ENCODE results near the gene POC1B. TPM values are rescaled to one million over a fixed set of nuclear protein-coding genes. Genes with fewer than 3 reads are reported as not detected.

Gene POC1B
- total RNA-seq, 1 donor from 2014 or later: 18.4 TPM

DNA sequence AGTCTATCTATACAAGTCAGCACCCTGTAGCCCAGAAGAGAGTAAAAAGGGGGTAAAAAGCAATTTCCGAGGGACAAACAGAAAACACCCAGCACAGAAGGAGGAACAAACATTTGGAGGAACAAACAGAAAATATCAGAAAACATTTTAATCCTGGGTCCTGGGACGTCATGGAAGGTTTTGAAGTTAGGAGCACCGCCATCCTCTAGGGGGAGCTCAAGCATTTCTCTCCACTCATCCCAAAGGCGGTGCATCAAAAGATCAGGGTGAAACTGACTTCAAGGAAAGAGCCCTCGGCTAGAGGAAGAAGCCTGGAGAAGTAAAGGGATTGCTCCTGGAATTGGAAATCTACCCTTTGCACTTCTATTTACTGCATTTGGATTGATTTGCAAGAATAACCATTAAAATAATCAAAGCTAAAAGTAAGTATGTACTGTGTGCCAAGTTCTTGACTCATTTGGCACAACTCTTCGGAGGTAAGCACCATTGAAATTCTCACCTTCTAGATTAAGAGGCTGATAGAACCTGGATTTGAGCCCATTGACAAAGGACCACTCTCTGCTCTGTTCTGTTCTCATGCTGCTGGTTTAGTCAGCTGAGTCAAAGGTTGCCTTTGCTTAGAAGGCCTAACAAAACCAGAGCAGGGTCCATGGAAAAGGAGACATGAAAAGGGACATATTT is 17.2 kb upstream of the POC1B start:
- Histone ChIP-seq H3K36me3 (ENCODE audit: control insufficient read depth, insufficient read depth, low read length) (no peaks in the 10 kb centered on the region), H3K4me3 (ENCODE audit: low read depth, low read length) (no peak overlapping the region), H3K27me3 (ENCODE audit: control insufficient read depth, insufficient read depth, low read length) (no peaks in the 10 kb centered on the region)
- TF ChIP-seq, protein P1, sequence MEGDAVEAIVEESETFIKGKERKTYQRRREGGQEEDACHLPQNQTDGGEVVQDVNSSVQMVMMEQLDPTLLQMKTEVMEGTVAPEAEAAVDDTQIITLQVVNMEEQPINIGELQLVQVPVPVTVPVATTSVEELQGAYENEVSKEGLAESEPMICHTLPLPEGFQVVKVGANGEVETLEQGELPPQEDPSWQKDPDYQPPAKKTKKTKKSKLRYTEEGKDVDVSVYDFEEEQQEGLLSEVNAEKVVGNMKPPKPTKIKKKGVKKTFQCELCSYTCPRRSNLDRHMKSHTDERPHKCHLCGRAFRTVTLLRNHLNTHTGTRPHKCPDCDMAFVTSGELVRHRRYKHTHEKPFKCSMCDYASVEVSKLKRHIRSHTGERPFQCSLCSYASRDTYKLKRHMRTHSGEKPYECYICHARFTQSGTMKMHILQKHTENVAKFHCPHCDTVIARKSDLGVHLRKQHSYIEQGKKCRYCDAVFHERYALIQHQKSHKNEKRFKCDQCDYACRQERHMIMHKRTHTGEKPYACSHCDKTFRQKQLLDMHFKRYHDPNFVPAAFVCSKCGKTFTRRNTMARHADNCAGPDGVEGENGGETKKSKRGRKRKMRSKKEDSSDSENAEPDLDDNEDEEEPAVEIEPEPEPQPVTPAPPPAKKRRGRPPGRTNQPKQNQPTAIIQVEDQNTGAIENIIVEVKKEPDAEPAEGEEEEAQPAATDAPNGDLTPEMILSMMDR (IDR thresholded peaks at IDR 0.05; ENCODE audit: insufficient read depth, low read length, poor library complexity, severe bottlenecking): peak; percentile 91
- no peak for DNase-seq (ENCODE audit: low read depth)

DNA sequence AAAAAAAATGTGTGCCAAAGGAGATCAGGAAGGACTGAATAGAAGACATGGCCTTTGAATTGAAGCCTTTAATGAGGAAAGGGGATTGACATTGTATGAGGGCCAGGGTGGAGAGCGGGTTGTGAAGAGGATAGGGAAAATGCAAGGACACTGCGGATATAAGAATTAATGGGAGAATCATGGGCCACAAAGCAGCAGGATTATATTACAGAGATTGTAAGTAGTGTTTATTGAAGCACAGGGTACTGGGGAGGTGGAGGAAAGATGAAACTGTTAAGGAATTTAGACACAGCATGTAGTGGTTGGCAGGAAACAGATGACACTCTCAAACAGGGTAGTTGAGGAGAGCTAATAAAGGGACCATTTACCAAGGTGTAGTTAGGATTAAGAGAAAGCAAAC is 16.4 kb upstream of the POC1B start:
- H3K36me3 ChIP-seq (ENCODE audit: control insufficient read depth, insufficient read depth, low read length): no peaks in the 10 kb centered on the region
- DNase-seq (ENCODE audit: low read depth): no peak
- no peaks in the 10 kb centered on the region for H3K27me3 ChIP-seq (ENCODE audit: control insufficient read depth, insufficient read depth, low read length)
- TF ChIP-seq, protein P1 (IDR thresholded peaks at IDR 0.05; ENCODE audit: insufficient read depth, low read length, poor library complexity, severe bottlenecking): no peak
- no peak overlapping the region for H3K4me3 ChIP-seq (ENCODE audit: low read depth, low read length)

DNA sequence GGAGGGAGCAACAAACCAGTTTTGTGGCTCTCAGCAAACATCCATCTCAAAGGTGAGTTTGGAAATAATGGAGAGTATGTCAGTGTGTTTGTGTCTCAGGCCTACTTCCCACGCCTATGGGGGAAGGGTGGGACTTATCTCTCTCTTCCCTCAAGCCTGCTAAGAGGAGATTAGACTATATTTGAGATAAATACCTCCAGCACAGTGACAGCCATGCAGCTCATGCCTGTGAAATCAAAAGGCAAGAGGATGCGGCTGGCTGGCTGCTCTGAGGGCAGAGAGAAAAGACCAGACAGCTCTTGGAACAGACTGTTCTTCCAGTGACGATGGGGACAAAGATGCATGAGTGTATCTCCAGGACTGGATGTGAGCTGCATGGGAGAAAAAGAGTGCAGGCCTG is 14.7 kb upstream of the POC1B start:
- H3K4me3 ChIP-seq (ENCODE audit: low read depth, low read length): no peak overlapping the region
- TF ChIP-seq, protein P1 (IDR thresholded peaks at IDR 0.05; ENCODE audit: insufficient read depth, low read length, poor library complexity, severe bottlenecking): no peak
- H3K27me3 ChIP-seq (ENCODE audit: control insufficient read depth, insufficient read depth, low read length): no peaks in the 10 kb centered on the region
- no peaks in the 10 kb centered on the region for H3K36me3 ChIP-seq (ENCODE audit: control insufficient read depth, insufficient read depth, low read length)
- no peak for DNase-seq (ENCODE audit: low read depth)

DNA sequence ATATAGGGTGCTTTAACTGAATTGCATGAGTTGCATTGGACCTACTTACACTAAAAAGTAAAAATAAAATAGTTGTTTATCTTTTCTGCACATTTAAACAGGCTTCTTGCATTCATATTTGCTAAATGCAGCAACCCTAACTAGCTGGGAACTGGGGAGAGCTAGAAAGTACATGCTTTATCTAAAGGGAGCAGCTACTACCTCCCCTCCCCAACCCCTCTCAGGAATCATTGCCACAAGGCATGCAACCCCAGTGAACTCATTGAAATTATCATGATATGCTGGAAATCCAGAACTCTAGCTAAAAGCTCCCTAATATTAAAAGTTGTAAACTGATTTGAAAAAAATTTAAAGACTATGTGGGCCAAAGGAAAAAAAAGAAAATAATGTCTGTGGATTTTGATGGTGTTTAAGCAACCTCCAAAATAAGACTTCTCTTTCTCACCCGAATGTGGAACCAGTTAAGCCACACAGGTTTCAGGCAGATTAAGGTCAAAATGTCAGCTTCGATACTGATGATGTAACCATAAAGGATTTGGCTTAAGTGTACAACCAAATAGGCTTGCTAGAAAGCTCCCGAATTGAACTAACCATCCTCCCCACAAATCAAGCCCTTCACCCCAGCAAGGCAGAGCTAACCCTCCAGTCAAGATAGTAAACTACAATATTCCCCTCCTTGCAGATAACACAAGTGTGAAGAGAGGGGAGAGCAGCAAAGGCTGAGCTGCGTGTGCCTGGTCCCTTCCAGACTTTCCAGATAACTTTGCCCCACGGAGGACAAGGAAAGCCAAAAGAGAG is 13.8 kb upstream of the POC1B start:
- no peak for DNase-seq (ENCODE audit: low read depth)
- no peaks in the 10 kb centered on the region for H3K36me3 ChIP-seq (ENCODE audit: control insufficient read depth, insufficient read depth, low read length)
- H3K4me3 ChIP-seq (ENCODE audit: low read depth, low read length): no peak overlapping the region
- H3K27me3 ChIP-seq (ENCODE audit: control insufficient read depth, insufficient read depth, low read length): no peaks in the 10 kb centered on the region
- TF ChIP-seq, protein P1 (IDR thresholded peaks at IDR 0.05; ENCODE audit: insufficient read depth, low read length, poor library complexity, severe bottlenecking): no peak

DNA sequence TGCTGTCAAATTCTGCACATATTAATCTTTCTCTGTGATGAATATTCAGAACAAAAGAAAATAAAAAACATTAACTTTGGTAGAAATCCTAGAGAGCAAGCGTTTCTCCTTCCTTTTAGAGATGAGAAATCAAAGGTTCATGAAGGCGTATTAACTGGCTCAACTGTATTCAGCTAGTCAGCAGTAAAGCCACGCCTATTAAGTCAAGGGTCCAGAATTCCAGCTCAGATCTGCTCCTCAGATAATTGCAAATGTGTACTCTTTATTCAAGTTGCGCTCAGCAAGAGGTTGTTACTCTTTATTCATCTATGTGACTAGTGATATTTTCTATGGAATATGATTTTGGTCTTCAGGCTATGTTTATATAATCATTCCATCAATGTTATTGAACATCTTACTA is 13.1 kb upstream of the POC1B start:
- TF ChIP-seq, protein P1 (IDR thresholded peaks at IDR 0.05; ENCODE audit: insufficient read depth, low read length, poor library complexity, severe bottlenecking): no peak
- Histone ChIP-seq H3K4me3 (ENCODE audit: low read depth, low read length) (no peak overlapping the region), H3K36me3 (ENCODE audit: control insufficient read depth, insufficient read depth, low read length) (no peaks in the 10 kb centered on the region), H3K27me3 (ENCODE audit: control insufficient read depth, insufficient read depth, low read length) (no peaks in the 10 kb centered on the region)
- DNase-seq (ENCODE audit: low read depth): no peak
